ENCODE measurements around the gene MTHFD2L. TPM values are rescaled to one million over a fixed set of nuclear protein-coding genes. Genes with fewer than 3 reads are reported as not detected.
A peak's percentile ranks its signal among the peaks of the same experiment; 100 is the strongest.

The MTHFD2L gene
- total and polyA plus RNA-seq, 9 of the 15 experiments (the other 6 are each of a cell fraction or from before 2014, with no cell fraction given): 10.0 to 39.0 (median 26.0) TPM

GRCh38 chr4:74307170-74307569 lies 149.3 kb downstream of the MTHFD2L start:
- Histone ChIP-seq H3K9ac (ENCODE audit: insufficient read depth in 1 of 2, low read depth in 2 of 2, low read length in 2 of 2) (no peak overlapping the region), H3K4me3 (no peak overlapping the region), H3K4me2 (ENCODE audit: insufficient read depth, low read length) (no peak overlapping the region), H2AFZ (ENCODE audit: low read depth, low read length) (no peak overlapping the region), H3K79me2 (ENCODE audit: control insufficient read depth, insufficient read depth, low read length) (peaks cover 92% of the 10 kb centered on the region), H4K20me1 (replicated peaks; ENCODE audit: control insufficient read depth, insufficient read depth, low read length) (no peaks in the 10 kb centered on the region), H3K9me1 (ENCODE audit: control insufficient read depth, insufficient read depth, low read length) (no peaks in the 10 kb centered on the region), H3K4me1 (replicated peaks in 1 of 2; ENCODE audit: control insufficient read depth in 2 of 2, insufficient read depth in 2 of 2, low read length in 2 of 2) (no peaks in the 10 kb centered on the region), H3K9me3 (replicated peaks; ENCODE audit: control insufficient read depth, insufficient read depth, low read depth, low read length) (no peaks in the 10 kb centered on the region), H3K27me3 (ENCODE audit: control insufficient read depth in 2 of 2, insufficient read depth in 2 of 2, low read length in 2 of 2) (no peaks in the 10 kb centered on the region), H3K27ac (ENCODE audit: extremely low read depth, low read depth, low read length) (no peak overlapping the region), H3K36me3 (ENCODE audit: control insufficient read depth, insufficient read depth, low read length) (peaks cover 18% of the 10 kb centered on the region; the same call in 1 of the 3 replicates)
- no peak for DNase-seq (ENCODE audit: extremely low read depth in 1 of 4, low spot score in 3 of 4)
- ChIA-PET POLR2A (interaction anchor here (0.6 to 1.8 kb wide), 2 partner anchors 9 to 11 kb away, joined by 3 to 5 read pairs; no protein-coding TSS in a partner anchor), CTCF (ENCODE audit: low intra/inter-chr PET ratio) (no interaction called here)
- intact Hi-C loops (cut with micrococcal nuclease) (no loop called here), in situ Hi-C loops (cut with MboI) (no loop called here)
- ATAC-seq: no peak
- FAIRE-seq: no peak
- 90% methylated on average over 1 of the region's 1 CpG for WGBS (ENCODE audit: insufficient coverage, low coverage, missing lambda C conversion rate)
- BruUV-seq (replicated peaks): no TSS peak
- TF ChIP-seq ZNF124 (CRISPR knock-in tag; IDR thresholded peaks at IDR 0.05) (no peak), ZNF316 (IDR thresholded peaks at IDR 0.05) (peak; percentile 72), ZNF395 (CRISPR knock-in tag; IDR thresholded peaks at IDR 0.05) (no peak), TFE3 (CRISPR knock-in tag; IDR thresholded peaks at IDR 0.05) (no peak), MCM2 (IDR thresholded peaks at IDR 0.05; ENCODE audit: low read depth) (no peak), NFE2 (IDR thresholded peaks at IDR 0.05; ENCODE audit: low read depth) (no peak), C11orf30 (IDR thresholded peaks at IDR 0.05; ENCODE audit: low read depth) (peak; percentile 71), TRIM24 (IDR thresholded peaks at IDR 0.05) (no peak), MAFF (IDR thresholded peaks at IDR 0.05; ENCODE audit: low read length) (peak; percentile 55), MAFG (tag; conservative IDR thresholded peaks at IDR 0.05) (peak; percentile 58), FOXA1 (IDR thresholded peaks at IDR 0.05; ENCODE audit: borderline replicate concordance) (no peak), PRMT5 (CRISPR knock-in tag; IDR thresholded peaks at IDR 0.05) (no peak), GATAD2A (IDR thresholded peaks at IDR 0.05) (no peak), ZFX (CRISPR knock-in tag; IDR thresholded peaks at IDR 0.05) (no peak), MLX (CRISPR knock-in tag; conservative IDR thresholded peaks at IDR 0.05) (no peak), COPS2 (conservative IDR thresholded peaks at IDR 0.05) (no peak), CHCHD3 (CRISPR knock-in tag; IDR thresholded peaks at IDR 0.05) (no peak)

Data from K562 (cell line).